Measurements from ENCODE around the gene MRPL12. TPM values are rescaled to one million over a fixed set of nuclear protein-coding genes. Genes with fewer than 3 reads are reported as not detected.
A peak's percentile ranks its signal among the peaks of the same experiment; 100 is the strongest.

The MRPL12 gene
- total and polyA plus RNA-seq, 2 of the 13 experiments (the other 11 are each of a cell fraction or from before 2014, with no cell fraction given), result 39.1 to 94.1 TPM

DNA sequence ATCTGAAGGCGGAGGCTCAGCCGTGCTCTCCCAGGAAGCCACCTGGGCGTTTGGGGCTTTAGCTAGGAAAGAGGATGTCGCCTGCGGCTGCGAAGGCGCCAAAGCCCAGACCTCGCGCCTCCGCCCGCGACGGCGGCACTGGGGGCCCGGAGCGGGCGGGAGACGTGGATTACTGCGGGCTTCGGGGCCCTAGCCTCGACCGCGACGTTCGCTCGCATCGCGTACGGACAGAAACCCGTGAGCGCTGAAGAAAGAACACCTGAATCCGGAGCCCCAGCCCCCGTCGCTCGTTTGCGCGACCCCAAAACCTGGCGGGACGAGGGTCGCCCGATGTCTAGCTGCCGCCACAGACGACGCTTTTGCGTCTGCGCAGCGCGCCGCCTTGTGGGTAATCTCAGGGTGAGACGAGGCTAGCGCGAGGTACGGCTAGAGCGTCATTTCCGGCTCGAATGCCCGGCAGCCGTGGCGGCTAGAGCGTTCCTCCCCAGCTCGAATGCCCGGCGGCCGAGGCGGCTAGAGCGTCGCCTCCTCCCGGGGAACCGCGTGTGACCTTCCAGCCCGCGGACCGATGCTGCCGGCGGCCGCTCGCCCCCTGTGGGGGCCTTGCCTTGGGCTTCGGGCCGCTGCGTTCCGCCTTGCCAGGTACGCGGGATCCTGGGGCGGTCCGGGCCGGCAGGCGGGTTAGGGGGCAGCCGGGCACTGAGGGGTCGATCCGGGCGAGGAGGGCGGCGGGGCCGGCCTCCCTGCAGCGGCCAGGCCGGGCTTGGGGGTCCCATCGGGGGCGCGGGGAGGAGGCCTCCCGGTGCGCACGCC is at the start of gene MRPL12 (continued):
- TF ChIP-seq, protein P1, sequence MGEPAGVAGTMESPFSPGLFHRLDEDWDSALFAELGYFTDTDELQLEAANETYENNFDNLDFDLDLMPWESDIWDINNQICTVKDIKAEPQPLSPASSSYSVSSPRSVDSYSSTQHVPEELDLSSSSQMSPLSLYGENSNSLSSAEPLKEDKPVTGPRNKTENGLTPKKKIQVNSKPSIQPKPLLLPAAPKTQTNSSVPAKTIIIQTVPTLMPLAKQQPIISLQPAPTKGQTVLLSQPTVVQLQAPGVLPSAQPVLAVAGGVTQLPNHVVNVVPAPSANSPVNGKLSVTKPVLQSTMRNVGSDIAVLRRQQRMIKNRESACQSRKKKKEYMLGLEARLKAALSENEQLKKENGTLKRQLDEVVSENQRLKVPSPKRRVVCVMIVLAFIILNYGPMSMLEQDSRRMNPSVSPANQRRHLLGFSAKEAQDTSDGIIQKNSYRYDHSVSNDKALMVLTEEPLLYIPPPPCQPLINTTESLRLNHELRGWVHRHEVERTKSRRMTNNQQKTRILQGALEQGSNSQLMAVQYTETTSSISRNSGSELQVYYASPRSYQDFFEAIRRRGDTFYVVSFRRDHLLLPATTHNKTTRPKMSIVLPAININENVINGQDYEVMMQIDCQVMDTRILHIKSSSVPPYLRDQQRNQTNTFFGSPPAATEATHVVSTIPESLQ (CRISPR knock-in tag; conservative IDR thresholded peaks at IDR 0.05), result no peak
- TF ChIP-seq DPF2 (CRISPR knock-in tag; IDR thresholded peaks at IDR 0.05; ENCODE audit: borderline replicate concordance, low read depth), result no peak
- TF ChIP-seq NFE2L2 (IDR thresholded peaks at IDR 0.05; ENCODE audit: low read length), result no peak
- TF ChIP-seq, protein P2, sequence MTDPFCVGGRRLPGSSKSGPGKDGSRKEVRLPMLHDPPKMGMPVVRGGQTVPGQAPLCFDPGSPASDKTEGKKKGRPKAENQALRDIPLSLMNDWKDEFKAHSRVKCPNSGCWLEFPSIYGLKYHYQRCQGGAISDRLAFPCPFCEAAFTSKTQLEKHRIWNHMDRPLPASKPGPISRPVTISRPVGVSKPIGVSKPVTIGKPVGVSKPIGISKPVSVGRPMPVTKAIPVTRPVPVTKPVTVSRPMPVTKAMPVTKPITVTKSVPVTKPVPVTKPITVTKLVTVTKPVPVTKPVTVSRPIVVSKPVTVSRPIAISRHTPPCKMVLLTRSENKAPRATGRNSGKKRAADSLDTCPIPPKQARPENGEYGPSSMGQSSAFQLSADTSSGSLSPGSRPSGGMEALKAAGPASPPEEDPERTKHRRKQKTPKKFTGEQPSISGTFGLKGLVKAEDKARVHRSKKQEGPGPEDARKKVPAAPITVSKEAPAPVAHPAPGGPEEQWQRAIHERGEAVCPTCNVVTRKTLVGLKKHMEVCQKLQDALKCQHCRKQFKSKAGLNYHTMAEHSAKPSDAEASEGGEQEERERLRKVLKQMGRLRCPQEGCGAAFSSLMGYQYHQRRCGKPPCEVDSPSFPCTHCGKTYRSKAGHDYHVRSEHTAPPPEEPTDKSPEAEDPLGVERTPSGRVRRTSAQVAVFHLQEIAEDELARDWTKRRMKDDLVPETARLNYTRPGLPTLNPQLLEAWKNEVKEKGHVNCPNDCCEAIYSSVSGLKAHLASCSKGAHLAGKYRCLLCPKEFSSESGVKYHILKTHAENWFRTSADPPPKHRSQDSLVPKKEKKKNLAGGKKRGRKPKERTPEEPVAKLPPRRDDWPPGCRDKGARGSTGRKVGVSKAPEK (CRISPR knock-in tag; IDR thresholded peaks at IDR 0.05; ENCODE audit: borderline replicate concordance), result peak; percentile 43; the same call in 1 of the 2 replicates
- TF ChIP-seq ZNF629 (CRISPR knock-in tag; conservative IDR thresholded peaks at IDR 0.05), result 0 out of 2 replicates have a peak, but pooled peaks have one; percentile 25
- TF ChIP-seq, protein P3, sequence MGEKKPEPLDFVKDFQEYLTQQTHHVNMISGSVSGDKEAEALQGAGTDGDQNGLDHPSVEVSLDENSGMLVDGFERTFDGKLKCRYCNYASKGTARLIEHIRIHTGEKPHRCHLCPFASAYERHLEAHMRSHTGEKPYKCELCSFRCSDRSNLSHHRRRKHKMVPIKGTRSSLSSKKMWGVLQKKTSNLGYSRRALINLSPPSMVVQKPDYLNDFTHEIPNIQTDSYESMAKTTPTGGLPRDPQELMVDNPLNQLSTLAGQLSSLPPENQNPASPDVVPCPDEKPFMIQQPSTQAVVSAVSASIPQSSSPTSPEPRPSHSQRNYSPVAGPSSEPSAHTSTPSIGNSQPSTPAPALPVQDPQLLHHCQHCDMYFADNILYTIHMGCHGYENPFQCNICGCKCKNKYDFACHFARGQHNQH (CRISPR knock-in tag; IDR thresholded peaks at IDR 0.05), result peak; percentile 89; the same call in 1 of the 2 replicates
- peak; percentile 95 for TF ChIP-seq KMT2B (CRISPR knock-in tag; IDR thresholded peaks at IDR 0.05)
- no peak for TF ChIP-seq ZNF496 (CRISPR knock-in tag; IDR thresholded peaks at IDR 0.05; ENCODE audit: insufficient replicate concordance)
- 0 out of 2 replicates have a peak, but pooled peaks have one; percentile 39 for TF ChIP-seq NFATC3 (CRISPR knock-in tag; IDR thresholded peaks at IDR 0.05)
- peak; percentile 84 for TF ChIP-seq ZNF335 (CRISPR knock-in tag; IDR thresholded peaks at IDR 0.05)
- TF ChIP-seq ISL2 (CRISPR knock-in tag; IDR thresholded peaks at IDR 0.05), result peak; percentile 45
- TF ChIP-seq ZNF781 (CRISPR knock-in tag; IDR thresholded peaks at IDR 0.05; ENCODE audit: borderline replicate concordance, not compliant biosample characterization), result peak; percentile 78
- TF ChIP-seq, protein P4, sequence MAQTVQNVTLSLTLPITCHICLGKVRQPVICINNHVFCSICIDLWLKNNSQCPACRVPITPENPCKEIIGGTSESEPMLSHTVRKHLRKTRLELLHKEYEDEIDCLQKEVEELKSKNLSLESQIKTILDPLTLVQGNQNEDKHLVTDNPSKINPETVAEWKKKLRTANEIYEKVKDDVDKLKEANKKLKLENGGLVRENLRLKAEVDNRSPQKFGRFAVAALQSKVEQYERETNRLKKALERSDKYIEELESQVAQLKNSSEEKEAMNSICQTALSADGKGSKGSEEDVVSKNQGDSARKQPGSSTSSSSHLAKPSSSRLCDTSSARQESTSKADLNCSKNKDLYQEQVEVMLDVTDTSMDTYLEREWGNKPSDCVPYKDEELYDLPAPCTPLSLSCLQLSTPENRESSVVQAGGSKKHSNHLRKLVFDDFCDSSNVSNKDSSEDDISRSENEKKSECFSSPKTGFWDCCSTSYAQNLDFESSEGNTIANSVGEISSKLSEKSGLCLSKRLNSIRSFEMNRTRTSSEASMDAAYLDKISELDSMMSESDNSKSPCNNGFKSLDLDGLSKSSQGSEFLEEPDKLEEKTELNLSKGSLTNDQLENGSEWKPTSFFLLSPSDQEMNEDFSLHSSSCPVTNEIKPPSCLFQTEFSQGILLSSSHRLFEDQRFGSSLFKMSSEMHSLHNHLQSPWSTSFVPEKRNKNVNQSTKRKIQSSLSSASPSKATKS (CRISPR knock-in tag; IDR thresholded peaks at IDR 0.05), result no peak
- TF ChIP-seq, protein P5, sequence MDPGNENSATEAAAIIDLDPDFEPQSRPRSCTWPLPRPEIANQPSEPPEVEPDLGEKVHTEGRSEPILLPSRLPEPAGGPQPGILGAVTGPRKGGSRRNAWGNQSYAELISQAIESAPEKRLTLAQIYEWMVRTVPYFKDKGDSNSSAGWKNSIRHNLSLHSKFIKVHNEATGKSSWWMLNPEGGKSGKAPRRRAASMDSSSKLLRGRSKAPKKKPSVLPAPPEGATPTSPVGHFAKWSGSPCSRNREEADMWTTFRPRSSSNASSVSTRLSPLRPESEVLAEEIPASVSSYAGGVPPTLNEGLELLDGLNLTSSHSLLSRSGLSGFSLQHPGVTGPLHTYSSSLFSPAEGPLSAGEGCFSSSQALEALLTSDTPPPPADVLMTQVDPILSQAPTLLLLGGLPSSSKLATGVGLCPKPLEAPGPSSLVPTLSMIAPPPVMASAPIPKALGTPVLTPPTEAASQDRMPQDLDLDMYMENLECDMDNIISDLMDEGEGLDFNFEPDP (CRISPR knock-in tag; conservative IDR thresholded peaks at IDR 0.05), result no peak
- TF ChIP-seq NR2F1 (CRISPR knock-in tag; IDR thresholded peaks at IDR 0.05), result peak; percentile 66 to 70; a peak in 3 of 4 replicates
- TF ChIP-seq U2AF1 (optimal IDR thresholded peaks at IDR 0.05; ENCODE audit: low read depth, low read length), result peak; percentile 94
- no peak for TF ChIP-seq PLRG1 (conservative IDR thresholded peaks at IDR 0.05)

Measured in HepG2 (cell line).